Stimulated activated CD4-positive, alpha-beta T cell treated with anti-CD3 and anti-CD28 coated beads, TNF-alpha, amount 100 ng/mL, for 24 hours (primary cell): ENCODE results near the gene OR2AK2.

Experiments used
- DNase-seq, 3 experiments: peaks; one replicate each; pipeline ENCODE4 v3.0.0-alpha.2; 2020; ENCODE audit warnings: low read depth in 3 of 3

The OR2AK2 gene, protein sequence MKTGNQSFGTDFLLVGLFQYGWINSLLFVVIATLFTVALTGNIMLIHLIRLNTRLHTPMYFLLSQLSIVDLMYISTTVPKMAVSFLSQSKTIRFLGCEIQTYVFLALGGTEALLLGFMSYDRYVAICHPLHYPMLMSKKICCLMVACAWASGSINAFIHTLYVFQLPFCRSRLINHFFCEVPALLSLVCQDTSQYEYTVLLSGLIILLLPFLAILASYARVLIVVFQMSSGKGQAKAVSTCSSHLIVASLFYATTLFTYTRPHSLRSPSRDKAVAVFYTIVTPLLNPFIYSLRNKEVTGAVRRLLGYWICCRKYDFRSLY

DNA sequence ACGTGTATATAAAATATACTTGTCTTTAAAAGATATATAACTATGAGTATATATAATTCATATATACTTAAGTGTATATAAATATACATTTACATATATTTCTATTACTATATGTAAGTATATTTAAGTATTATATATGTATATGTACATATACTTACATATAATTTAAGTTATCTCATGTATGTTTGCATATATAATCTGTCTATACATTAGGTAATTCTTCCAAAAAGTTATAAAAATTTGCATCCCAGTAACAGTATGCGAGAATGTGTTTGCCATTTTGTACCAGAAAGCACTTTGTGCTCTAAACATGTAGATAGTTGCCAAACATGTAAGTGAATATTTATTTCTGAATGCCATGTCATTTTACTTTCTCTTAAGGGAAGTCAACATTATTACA, at the start of gene OR2AK2:
Gene OR2AK2, plus strand, starts transcription at position 301 of the 400 bp plus-strand sequence. CDS start 144 bp downstream, outside the sequence.
- no peak for DNase-seq

DNA sequence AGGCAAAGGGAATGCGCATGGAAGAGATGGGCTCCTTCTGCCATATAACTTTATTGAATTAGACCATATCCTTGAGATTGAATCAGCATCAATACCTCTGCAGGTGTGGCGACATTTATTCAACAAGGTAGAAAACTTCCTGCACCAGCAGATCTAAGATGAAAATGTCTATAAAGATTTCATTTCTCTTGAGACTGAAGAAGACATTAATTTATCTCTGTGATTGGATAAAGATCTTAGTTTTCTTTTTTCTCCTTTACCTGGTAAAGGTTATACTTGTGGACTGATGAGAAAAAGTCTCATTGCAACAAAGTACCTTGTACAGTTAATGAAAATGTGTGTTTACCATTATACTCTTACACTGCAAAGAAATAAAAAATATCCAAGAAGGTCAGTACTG, 45.1 kb upstream of the OR2AK2 start, which contains the start of gene OR2T8:
Gene OR2T8, plus strand, starts transcription at position 301 of the 400 bp plus-strand sequence. CDS start 766 bp downstream, outside the sequence.
- no peak for DNase-seq

DNA sequence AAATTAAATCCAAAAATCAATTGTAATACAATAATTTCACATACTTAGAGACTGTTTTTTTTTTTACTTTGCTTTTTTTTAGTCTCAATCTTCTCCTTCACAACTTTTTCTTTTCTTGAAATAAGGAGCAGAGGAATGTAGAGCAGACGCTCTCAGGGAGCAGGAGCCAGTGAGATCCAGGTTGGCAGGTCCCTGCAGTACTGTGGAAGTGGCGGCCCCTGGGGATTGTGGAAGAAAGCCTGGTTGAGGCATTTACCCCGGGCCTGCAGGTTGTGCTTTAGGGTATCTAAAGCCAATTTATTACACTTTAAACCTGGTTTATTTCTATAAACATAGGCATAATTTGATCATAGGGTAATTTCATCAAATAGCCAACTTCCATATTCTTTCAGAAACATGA, 41.1 kb upstream of the OR2AK2 start:
- DNase-seq: no peak

DNA sequence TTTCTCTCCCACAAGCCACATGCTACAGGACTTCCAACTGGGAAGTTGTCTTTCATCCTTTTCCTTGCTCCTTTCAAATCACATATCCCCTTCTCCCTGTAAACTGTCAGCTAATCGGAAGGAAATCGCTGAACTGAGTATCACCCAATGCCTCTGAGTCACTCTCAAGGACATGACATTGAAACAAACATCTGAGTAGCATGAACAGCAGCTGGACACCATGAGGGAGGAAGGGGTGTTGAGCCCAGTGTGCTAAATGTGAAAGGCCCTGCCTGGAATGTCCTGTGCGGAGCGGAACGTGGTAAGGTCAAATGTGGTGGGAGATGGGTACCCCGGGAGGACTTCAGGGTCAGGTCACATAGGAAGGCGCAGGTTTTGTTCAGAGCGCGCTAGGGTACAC, 40.2 kb upstream of the OR2AK2 start, which contains the start of gene OR2AJ1:
Gene OR2AJ1, plus strand, starts transcription at position 22 of the 400 bp plus-strand sequence. CDS start 8,880 bp downstream, outside the sequence.
- DNase-seq: no peak

DNA sequence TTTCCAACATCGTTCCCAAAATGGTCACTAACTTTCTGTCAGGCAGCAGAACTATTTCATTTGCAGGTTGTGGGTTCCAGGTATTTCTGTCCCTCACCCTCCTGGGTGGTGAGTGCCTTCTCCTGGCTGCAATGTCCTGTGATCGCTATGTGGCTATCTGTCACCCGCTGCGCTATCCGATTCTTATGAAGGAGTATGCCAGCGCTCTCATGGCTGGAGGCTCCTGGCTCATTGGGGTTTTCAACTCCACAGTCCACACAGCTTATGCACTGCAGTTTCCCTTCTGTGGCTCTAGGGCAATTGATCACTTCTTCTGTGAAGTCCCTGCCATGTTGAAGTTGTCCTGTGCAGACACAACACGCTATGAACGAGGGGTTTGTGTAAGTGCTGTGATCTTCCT, 31.0 kb upstream of the OR2AK2 start:
- DNase-seq: no peak

DNA sequence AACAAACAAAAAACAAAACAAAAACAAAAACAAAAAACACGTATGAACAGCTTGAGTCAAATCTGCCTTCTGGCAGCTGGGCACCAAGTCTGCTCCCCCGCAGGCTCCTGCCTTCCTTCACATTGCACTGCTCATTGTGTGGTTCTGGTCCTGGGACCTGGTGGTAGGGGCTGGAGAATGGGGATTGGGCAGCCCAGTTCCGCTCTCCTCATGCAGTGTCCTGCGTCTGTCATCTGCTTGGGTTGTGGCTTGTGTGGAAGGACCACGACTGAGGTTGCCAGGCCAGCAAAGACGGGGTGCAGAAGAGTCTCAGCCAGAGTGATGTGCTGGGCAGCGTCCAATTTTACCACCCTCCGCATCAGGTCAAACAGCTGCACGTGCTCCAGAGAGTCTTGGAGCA, 29.3 kb upstream of the OR2AK2 start:
- no peak for DNase-seq

DNA sequence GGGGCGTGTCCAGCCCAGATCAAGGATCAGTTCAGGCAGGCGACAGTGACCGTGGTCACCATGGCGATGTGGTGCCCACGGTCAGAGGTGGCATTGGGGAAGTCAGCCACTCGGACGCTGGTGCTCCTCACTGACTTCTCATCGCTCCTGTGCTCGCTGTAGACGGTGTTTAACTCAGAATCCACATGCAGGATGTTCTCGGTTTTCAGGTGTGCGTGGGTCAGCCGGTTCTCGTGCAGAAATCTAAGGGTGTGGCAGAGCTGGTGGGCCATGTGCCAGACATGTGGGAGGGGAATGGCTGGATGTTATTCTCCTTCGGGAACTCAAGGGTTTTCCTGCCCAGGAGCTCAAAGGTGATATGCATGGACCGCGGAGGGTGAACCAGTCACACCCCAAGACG, 28.6 kb upstream of the OR2AK2 start:
- no peak for DNase-seq

DNA sequence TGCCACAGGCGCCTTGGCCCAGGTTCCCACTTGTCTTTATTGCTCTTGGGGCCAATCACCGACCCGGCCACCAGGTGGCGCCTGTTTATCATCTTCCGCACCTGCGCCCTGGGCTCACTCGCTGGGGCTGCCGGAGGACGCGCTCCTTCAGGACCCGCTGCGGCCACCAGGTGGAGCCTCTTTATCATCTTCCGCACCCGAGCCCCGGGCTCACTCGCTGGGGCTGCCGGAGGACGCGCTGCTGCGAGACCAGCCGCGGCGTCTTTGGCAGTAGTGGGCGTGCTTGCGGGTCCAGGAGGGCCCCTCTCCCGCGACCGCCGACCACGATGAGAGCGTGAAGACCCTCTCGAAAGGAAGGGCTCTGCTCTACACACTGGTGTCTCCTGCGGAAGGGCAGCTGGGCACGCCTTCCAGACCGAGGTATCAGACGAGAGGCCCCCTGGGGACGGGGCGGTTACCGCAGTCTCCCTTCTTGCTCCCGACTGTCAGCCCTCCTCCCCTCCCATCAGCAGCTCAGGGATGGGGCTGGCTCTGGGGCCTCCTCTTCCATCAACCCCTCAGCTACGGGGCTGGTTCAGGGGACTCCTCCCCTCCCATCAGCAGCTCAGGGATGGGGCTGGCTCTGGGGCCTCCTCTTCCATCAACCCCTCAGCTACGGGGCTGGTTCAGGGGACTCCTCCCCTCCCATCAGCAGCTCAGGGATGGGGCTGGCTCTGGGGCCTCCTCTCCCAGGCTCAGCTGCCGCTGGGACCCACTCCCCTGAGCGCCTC, 27.9 kb upstream of the OR2AK2 start:
- DNase-seq: peak; percentile 32 to 94 (median 85)

DNA sequence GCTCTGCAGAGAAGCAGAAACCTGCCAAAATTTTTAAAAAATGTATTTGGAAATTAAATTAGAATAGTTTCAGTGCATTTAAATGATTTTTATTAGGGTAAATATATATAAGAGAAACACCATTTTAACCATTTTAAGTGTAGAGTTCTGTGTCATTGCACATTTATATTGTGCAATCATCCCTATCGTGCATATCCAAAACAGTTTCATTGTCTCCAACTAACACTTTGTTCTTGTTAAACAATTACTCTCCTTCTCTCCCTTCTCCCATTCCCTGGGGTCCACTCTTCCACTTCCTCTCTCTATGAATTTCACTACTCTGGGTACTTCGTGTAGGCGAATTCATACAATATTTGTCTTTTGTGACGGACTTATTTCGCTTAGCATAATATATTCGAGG, 22.4 kb upstream of the OR2AK2 start:
- DNase-seq: no peak

DNA sequence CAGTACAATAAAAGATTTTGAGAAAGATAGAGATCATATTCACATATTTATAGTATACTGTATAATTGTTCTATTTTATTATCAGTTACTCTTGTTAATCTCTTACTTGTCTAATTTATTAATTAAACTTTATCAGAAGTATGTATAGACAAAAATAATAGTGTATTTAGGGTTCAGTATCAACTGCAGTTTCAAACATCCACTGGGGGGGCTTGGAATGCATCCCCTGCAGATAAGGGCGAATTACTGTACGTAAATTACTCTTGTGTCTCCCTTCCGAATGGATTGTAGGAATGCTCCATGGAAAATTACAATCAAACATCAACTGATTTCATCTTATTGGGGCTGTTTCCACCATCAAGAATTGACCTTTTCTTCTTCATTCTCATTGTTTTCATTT, 16.5 kb upstream of the OR2AK2 start, which contains the start of gene OR2L8:
Gene OR2L8, plus strand, starts transcription at position 301 of the 400 bp plus-strand sequence. Its CDS starts 0 bp downstream, at position 301.
- DNase-seq: no peak

DNA sequence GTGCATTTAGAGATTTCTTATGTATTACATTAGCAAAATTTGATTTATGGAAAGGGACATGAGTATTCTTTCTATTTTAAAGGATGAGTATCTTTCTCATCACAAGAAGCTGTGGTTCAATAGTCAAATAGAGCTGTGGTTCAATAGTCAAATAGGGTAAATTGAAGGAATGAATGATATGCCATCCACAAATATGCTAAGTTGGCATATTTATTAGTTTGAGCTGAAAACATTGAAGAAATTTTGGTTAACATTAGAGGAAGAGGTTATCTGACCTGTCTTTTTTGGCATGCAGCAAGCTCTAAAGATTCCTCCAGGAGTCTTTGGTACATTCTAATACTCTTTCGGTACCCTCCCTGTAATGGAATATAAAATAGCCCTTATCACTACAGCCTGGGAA, 11.6 kb upstream of the OR2AK2 start:
- DNase-seq: no peak

DNA sequence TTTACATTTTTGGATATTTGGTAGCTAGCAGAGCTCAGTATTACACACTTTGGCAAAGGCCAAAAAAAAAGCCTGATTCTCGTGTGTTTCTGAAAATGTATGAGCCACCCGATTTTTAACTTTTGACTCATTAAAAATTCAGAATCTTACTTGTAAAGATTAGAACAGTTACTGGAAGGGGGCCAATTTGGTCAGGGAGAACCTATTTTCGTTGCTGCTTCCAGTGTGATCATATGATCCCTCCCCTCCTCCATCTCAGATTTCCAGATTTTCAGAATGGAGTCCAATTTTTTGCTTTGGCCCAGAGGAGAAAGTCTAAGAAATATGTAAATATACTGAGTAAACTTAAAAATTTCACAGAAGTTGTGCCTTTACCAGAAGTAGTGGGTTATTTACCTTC, 3.2 kb upstream of the OR2AK2 start:
- DNase-seq: no peak

DNA sequence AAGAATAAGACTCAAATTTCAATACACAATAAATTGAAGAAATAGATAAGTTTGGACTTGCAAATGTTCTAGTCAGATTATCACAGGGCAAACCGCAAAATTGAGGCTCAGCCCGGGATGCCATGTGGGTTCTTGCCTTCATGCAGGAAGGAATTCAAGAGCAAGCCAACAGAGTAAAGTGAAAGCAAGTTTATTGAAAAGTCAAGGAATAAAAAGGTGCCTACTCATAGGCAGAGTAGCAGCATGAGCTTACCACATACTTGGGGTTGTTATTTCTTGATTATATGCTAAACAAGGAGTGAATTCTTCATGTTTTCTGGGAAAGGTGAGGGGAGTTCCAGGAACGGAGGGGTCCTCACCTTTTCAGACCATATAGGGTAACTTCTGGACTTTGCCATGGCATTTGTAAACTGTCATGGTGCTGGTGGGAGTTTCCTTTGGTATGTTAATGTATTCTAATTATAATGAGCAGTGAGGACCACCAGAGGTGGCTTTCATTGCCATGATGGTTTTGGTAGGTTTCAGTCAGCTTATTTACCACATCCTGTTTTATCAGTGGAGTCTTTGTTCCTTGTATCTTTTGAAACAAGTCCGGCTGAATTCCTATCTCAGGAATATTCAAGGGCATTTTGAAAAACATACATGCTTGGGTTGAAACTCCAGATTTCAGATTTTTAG, 2.0 kb upstream of the OR2AK2 start:
- no peak for DNase-seq

DNA sequence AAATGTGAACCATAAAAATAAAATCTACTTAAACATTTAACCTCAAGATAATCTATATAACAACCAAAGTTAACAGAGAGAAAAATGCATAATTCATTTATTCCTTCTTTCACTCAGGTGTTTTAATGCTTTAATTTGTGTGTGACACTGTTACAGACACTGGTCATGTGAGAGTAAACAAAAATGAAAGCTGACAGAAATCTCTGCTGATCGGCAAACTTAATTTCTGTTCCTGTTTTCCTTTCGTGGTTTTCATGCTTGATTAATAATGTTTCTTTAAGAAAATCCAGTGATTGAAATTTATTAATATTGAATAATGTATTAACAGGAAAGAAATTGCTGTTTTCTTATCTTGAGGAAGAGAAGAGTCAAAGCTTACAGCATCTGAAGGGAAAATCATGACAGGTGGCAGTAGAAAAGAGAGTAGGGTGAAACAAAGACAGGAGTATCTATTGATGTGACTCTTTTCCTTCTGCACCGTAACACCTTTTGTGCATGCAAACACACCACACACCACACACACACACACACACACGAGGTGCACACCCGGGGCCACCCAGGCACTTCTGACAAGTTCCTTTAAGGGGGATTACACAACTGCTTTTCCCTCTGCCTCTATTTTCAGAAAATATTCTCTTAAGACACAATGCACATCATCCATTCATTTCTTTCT, 1.6 kb downstream of the OR2AK2 start:
- no peak for DNase-seq

DNA sequence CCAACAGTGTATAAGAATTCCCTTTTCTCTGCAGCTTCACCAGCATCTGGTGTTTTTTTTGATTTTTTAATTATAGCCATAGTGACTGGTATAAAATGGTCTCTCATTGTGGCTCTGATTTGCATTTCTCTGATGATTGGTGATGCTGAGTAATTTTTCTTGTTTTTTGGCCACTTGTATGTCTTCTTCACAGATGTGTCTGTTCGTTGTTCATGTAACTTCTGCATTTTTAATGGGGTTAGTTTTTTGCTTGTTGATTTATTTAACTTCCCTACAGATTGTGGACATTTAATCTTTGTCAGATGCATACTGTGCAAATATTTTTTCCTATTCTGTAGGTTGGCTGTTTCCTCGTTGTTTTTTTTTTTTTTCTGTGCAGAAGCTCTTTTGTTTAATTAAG, 28.0 kb downstream of the OR2AK2 start:
- DNase-seq: no peak

DNA sequence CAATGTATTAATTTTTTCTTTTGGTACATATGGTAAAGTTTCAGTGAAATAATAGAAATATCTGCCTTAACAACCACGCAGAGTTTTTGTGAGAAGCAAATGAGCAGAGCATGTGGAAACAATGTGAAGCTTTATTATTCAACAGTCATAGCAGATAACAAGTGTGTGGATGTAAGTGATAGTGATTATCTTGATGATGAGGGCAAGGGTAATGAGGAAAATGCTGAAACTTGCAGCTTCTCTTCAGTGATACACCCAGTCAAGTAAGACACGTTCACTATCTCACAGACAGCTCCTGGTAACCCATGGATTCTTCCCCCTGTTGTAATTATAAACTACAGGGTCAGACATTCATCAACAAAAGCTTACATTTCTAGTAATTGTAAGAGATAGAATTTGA, 33.8 kb downstream of the OR2AK2 start:
- no peak for DNase-seq

DNA sequence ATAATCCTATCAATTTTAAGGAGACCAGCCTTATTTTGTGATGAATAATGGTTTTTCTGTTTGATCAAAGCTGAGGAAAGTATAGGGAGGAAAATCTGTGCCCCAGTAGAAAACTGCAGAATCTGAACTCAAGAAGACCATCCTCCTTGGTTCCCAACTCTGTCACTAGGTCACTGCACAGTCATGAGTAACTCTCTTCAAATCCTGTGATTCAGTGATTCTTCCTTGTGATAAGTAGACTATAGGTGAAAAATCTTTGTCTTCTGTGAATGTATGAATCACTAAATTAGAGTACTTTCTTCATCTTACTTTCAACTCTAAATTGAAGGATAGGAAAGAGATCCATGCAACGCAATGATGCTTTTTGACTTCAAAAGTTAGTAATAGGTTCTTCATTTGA, 35.1 kb downstream of the OR2AK2 start:
- no peak for DNase-seq

DNA sequence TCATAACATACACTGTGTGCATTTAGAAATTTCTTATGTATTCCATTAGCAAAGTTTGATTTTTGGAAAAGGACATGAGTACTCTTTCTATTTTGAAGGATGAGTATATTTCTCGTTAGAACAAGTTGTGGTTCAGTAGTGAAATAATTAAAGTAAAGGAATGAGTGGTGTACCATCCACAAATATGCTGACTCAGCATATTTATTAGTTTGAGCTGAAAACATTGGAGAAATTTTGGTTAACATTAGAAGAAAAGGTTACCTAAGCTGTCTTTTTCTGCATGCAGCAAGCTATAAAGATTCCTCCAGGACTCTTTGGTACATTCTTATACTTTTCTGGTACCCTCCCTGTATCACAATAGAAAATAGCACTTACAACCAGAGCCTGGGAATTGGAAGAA, 42.7 kb downstream of the OR2AK2 start:
- DNase-seq: no peak

DNA sequence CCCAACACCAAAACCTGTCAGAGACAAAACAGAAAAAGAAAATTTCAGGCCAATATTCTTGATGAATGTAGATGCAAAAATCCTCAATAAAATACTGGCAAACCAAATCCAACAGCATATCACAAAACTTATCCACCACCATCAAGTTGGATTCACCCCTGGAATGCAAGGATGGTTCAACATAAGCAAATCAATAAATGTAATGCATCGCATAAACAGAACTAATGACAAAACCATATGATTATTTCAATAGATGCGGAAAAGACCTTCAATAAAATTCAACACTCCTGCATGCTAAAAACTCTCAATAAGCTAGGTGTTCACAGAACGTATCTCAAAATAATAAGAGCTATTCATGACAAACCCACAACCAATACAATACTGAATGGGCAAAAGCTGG, 44.6 kb downstream of the OR2AK2 start:
- no peak for DNase-seq

DNA sequence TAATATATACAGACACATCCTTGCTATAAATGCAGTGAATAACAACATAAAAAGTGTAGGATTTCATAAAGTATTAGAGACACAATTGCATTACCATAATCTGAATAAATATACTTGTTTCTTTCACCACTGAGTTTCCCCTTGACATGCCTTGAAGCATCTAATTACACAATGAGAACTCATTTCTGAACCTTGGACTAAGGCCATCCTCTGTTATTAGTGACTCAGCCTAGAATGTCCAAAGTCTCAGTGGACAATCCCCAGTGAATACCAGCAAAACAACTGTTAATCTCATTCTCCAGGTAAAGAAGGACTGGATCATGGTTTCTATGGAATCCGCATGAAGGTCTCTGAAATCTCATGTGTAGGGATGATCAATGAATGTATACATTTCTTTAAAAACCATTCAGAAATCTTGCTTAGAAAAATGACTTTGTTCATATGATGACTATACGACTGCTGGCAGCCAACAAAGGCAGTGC, 48.2 kb downstream of the OR2AK2 start, which contains the start of gene OR2L5:
Gene OR2L5, plus strand, starts transcription at position 432 of the 482 bp plus-strand sequence. CDS start 8,288 bp downstream, outside the sequence.
- no peak for DNase-seq

DNA sequence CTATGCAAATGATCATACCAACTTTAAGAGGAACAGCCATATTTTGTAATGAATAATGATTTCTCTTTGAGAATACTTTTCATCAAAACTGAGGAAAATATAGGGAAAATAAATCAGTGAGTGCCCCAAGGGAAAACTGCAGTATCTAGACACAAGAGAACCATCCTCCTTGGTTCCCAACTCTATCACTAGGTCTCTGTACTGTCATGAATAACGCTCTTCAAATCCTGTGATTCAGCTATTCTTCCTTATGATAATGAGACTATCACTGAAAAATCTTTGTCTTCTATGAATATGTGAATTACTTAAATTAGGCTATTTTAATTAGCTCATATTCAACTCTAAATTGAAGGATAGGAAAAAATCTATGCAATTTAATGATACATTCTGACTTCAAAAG, 50.8 kb downstream of the OR2AK2 start:
- DNase-seq: no peak
